HepG2 (cell line): ENCODE results near the gene SLC16A13. TPM values are rescaled to one million over a fixed set of nuclear protein-coding genes. Genes with fewer than 3 reads are reported as not detected.

ENCODE experiments used
- ARID2 ChIP-seq: sonication (generic); formaldehyde crosslinking; IDR thresholded peaks from 2 replicates; pipeline ENCODE4 v1.8.1; 2022; ENCODE audit warnings: mild to moderate bottlenecking, missing genetic modification reagents, borderline replicate concordance
- BORCS8-MEF2B ChIP-seq: sonication (generic); formaldehyde crosslinking; IDR thresholded peaks from 2 replicates; pipeline ENCODE4 v1.8.0; 2022; ENCODE audit warnings: mild to moderate bottlenecking, missing genetic modification reagents
- CCDC6 ChIP-seq: sonication (generic); formaldehyde crosslinking; IDR thresholded peaks from 2 replicates; pipeline ENCODE4 v1.8.1; 2022; ENCODE audit warnings: mild to moderate bottlenecking, missing genetic modification reagents, moderate library complexity
- GRHL1 ChIP-seq: sonication (generic); formaldehyde crosslinking; conservative IDR thresholded peaks from 2 replicates; pipeline ENCODE4 v1.8.0; 2022; ENCODE audit warnings: missing genetic modification reagents
- HDAC2 ChIP-seq: sonication (generic); formaldehyde crosslinking; IDR thresholded peaks from 2 replicates; pipeline ENCODE4 v1.4.0; 2020; ENCODE audit warnings: missing genetic modification reagents
- HINFP ChIP-seq: sonication (generic); formaldehyde crosslinking; IDR thresholded peaks from 2 replicates; pipeline ENCODE4 v1.4.0; 2020; ENCODE audit warnings: low read depth, mild to moderate bottlenecking, missing genetic modification reagents
- KAT7 ChIP-seq: IDR thresholded peaks from 2 replicates; pipeline ENCODE4 v1.6.1; 2018; ENCODE audit warnings: borderline replicate concordance, missing compliant biosample characterization
- KDM2A ChIP-seq: sonication (generic); formaldehyde crosslinking; IDR thresholded peaks from 2 replicates; pipeline ENCODE4 v1.4.0; 2020; ENCODE audit warnings: low read depth, missing genetic modification reagents, borderline replicate concordance
- KDM5B ChIP-seq: sonication (generic); formaldehyde crosslinking; IDR thresholded peaks from 2 replicates; pipeline ENCODE4 v1.4.0; 2020; ENCODE audit warnings: missing genetic modification reagents, mild to moderate bottlenecking, borderline replicate concordance
- MTF1 ChIP-seq: sonication (generic); formaldehyde crosslinking; IDR thresholded peaks from 2 replicates; pipeline ENCODE4 v1.5.0; 2020; ENCODE audit warnings: missing genetic modification reagents
- NFE2L2 ChIP-seq: fragments of 150-350 bp; IDR thresholded peaks from 2 replicates; pipeline ENCODE4 v1.6.1; 2014; ENCODE audit warnings: low read length
- PRDM10 ChIP-seq: sonication (generic); formaldehyde crosslinking; IDR thresholded peaks from 2 replicates; pipeline ENCODE4 v1.4.0; 2020; ENCODE audit warnings: low read depth, missing genetic modification reagents
- RFXANK ChIP-seq: IDR thresholded peaks from 2 replicates; pipeline ENCODE4 v1.6.1; 2016
- SPEN ChIP-seq: sonication (generic); formaldehyde crosslinking; IDR thresholded peaks from 2 replicates; pipeline ENCODE4 v1.5.1; 2020; ENCODE audit warnings: low read depth, mild to moderate bottlenecking, missing genetic modification reagents
- SRF ChIP-seq: IDR thresholded peaks from 2 replicates; pipeline ENCODE4 v1.6.1; 2011; ENCODE audit warnings: mild to moderate bottlenecking, low read depth, low read length, moderate library complexity
- STAG1 ChIP-seq: sonication (generic); formaldehyde crosslinking; IDR thresholded peaks from 2 replicates; pipeline ENCODE4 v1.4.0; 2020; ENCODE audit warnings: missing genetic modification reagents
- TCF7L2 ChIP-seq: IDR thresholded peaks from 2 replicates; pipeline ENCODE4 v1.6.1; 2011; ENCODE audit warnings: mild to moderate bottlenecking, low read depth, low read length, moderate library complexity
- YY1 ChIP-seq: IDR thresholded peaks from 2 replicates; pipeline ENCODE4 v1.6.1; 2011; ENCODE audit warnings: low read length, low read depth, moderate library complexity, mild to moderate bottlenecking; ENCODE audit not compliant: insufficient read depth, insufficient replicate concordance
- ZBTB7B ChIP-seq: sonication (generic); formaldehyde crosslinking; IDR thresholded peaks from 2 replicates; pipeline ENCODE4 v1.4.0; 2020; ENCODE audit warnings: missing genetic modification reagents
- ZFX ChIP-seq: sonication (generic); formaldehyde crosslinking; IDR thresholded peaks from 2 replicates; pipeline ENCODE4 v1.4.0; 2020; ENCODE audit warnings: mild to moderate bottlenecking, low read depth, missing genetic modification reagents, moderate library complexity
- ZMYM2 ChIP-seq: sonication (generic); formaldehyde crosslinking; IDR thresholded peaks from 2 replicates; pipeline ENCODE4 v1.8.0; 2022; ENCODE audit warnings: mild to moderate bottlenecking, missing genetic modification reagents
- ZNF44 ChIP-seq: sonication (generic); formaldehyde crosslinking; IDR thresholded peaks from 2 replicates; pipeline ENCODE4 v1.5.1; 2020; ENCODE audit warnings: mild to moderate bottlenecking, missing genetic modification reagents
- ZNF563 ChIP-seq: sonication (generic); formaldehyde crosslinking; IDR thresholded peaks from 2 replicates; pipeline ENCODE4 v1.8.0; 2022; ENCODE audit warnings: mild to moderate bottlenecking, moderate library complexity, missing genetic modification reagents
- ZNF724P ChIP-seq: sonication (generic); formaldehyde crosslinking; IDR thresholded peaks from 2 replicates; pipeline ENCODE4 v1.8.0; 2022; ENCODE audit warnings: missing genetic modification reagents, borderline replicate concordance
- polyA plus RNA-seq, 8 experiments: library from polyadenylated mRNA; depleted of rRNA in 3 of 8; stranded (reverse) in 7 of 8; unstranded in 1 of 8; fragments of >200 nt; fragmentation: Illumina TruSeq in 4 of 8; extraction: Trizol in 4 of 8; gene quantifications; 2 replicates each; pipeline versions ENCODE4 v1.2.1 to v1.2.3, GENCODE V29; 2011 to 2016; ENCODE audit warnings: low read depth in 4 of 8, missing spikeins in 1 of 8, mixed read lengths in 1 of 8; ENCODE audit not compliant: insufficient read depth in 1 of 8
- total RNA-seq, 5 experiments: library from RNA; depleted of rRNA; stranded (reverse); fragments of >200 nt; fragmentation: Illumina TruSeq; extraction: Trizol; gene quantifications; 2 replicates each; pipeline ENCODE4 v1.2.3, GENCODE V29; 2016; ENCODE audit warnings: low read depth in 1 of 5

SLC16A13 gene
- total and polyA plus RNA-seq, 2 of the 13 experiments (the other 11 are each of a cell fraction or from before 2014, with no cell fraction given) = 2.2 to 3.0 TPM

GRCh38 chr17:7021993-7022778 lies 13.6 kb upstream of the SLC16A13 start (continued):
- TF ChIP-seq KDM2A (peak; percentile 62; the same call in 1 of the 2 replicates), KDM5B (CRISPR knock-in tag) (peak; percentile 59; the same call in 1 of the 2 replicates), KAT7 (CRISPR knock-in tag) (peak; percentile 47; the same call in 1 of the 2 replicates), ZBTB7B (peak; percentile 85), SRF (no peak), GRHL1 (CRISPR knock-in tag) (no peak), BORCS8-MEF2B (no peak), PRDM10 (peak; percentile 30; the same call in 1 of the 2 replicates), TCF7L2 (no peak), MTF1 (no peak), ZNF563 (CRISPR knock-in tag) (no peak), YY1 (peak; percentile 61), ARID2 (CRISPR knock-in tag) (no peak), SPEN (CRISPR knock-in tag) (no peak), ZFX (CRISPR knock-in tag) (peak; percentile 64), CCDC6 (CRISPR knock-in tag) (0 out of 2 replicates have a peak, but pooled peaks have one; percentile 31), ZNF44 (CRISPR knock-in tag) (no peak), HINFP (CRISPR knock-in tag) (no peak), NFE2L2 (no peak), RFXANK (0 out of 2 replicates have a peak, but pooled peaks have one; percentile 52), ZNF724P (CRISPR knock-in tag) (0 out of 2 replicates have a peak, but pooled peaks have one; percentile 52), HDAC2 (CRISPR knock-in tag) (peak; percentile 29; the same call in 1 of the 2 replicates), ZMYM2 (CRISPR knock-in tag) (peak; percentile 75), STAG1 (CRISPR knock-in tag) (peak; percentile 87)
